Dedifferentiated amniotic fluid mesenchymal stem cell (primary cell): ENCODE data around the gene PGM1.

ENCODE experiments used
- DNase-seq: peaks from one replicate; pipeline ENCODE4 v3.0.0-alpha.2; 2016; ENCODE audit errors: extremely low spot score

The PGM1 gene

DNA sequence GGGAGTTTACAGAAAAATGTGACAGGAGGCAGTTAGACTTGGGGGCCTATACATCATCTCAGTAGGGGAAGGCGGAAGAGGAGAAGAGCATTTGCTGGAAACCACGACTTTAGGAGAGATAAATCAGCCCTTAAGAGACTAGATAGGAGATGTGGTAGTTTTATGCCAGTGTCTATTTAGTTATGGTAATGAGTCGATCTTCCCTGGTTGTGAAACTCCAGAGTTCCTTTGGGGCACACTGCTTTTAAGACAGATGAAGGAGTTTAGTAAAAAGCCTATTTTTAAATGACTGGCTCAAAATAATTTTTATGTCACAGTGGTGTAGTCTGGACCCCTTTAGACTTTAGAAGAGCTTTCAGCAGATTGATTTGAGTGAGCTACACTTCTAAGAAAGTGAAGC is 7.8 kb downstream of the PGM1 start:
- no peak for DNase-seq

GRCh38 chr1:63601463-63601862 is 8.3 kb downstream of the PGM1 start:
- no peak for DNase-seq

DNA sequence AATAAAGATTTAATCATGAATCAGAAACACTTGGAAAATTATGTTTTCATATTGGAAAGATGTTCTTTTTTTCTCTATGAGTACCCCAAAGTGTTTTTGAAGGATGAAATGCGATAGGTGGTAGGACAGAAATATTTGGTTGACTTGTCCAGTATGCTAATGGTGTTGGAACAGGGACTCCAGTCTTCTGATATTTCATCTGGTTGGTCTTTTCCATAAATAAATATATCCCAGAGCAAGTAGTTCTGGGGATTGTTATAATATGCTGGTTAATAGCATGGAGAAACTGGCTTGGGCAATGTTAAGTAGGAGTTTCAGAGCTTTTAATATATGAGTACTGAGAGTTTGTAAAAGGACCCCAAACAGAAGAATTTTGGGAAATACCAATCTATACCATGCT is 8.7 kb downstream of the PGM1 start:
- DNase-seq: no peak

- DNase-seq: no peak
These were observed 9.4 kb downstream of the PGM1 start for GRCh38 chr1:63602629-63603028.

GRCh38 chr1:63603810-63604209 is 10.6 kb downstream of the PGM1 start:
- DNase-seq: no peak

DNA sequence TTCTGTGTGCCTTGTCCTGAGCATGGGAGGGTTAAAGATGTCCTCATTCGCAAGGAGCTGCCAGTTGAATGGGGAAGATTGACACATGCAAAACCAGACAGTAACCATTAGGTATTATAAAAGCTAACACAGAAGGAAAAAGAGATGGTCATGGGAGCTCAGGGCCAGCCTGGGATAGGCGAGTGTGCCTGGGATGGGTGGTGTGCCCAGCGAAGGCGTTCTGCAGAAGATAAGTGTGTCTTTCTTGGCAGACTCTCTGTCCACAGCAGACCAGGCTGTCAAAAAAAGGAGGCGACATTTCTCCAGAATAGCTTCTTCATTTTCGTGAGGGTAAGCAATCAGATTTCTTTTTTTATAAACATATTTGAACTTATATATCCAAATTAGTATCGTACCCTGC is 14.1 kb downstream of the PGM1 start:
- no peak for DNase-seq

DNA sequence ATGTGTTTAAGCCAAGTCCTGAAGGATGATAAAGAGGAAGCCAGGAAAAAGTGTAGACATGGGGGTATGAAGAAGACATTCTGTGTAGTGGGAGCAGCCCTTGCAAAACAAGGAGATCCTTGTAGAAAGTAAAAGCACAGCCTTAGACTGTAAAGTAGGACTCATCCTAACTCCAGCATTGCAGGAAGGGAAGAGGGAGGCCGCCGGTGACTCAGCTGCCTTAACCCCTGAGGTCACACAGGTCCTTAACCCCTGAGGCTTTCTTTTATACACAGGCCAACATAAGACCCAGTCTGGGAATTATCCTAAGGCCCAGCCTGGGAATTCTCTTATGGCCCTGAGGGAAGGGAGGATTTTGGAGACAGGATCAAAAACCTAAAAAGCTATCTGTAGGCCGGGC is 18.0 kb downstream of the PGM1 start:
- DNase-seq: no peak

GRCh38 chr1:63612564-63612963 is 19.4 kb downstream of the PGM1 start:
- DNase-seq: no peak

DNA sequence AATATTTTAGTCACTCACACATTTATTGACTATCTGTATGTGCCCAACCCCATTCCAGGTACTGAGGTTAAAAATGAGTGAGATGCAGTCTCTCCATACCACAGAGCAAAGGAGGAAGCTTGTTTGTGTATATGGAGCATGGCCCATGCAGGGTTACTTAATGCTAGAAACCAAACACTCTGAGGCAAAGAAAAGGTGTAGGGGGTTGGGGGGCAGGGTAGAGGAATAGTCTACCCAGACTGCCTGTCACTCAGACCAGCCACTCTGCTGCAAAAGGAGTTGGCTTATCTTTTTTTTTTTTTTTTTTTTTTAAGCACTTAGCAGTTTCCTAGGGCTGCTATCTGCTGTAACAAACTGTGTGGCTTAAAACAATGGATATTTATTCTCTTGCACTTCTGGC is 19.8 kb downstream of the PGM1 start:
- DNase-seq: no peak

DNA sequence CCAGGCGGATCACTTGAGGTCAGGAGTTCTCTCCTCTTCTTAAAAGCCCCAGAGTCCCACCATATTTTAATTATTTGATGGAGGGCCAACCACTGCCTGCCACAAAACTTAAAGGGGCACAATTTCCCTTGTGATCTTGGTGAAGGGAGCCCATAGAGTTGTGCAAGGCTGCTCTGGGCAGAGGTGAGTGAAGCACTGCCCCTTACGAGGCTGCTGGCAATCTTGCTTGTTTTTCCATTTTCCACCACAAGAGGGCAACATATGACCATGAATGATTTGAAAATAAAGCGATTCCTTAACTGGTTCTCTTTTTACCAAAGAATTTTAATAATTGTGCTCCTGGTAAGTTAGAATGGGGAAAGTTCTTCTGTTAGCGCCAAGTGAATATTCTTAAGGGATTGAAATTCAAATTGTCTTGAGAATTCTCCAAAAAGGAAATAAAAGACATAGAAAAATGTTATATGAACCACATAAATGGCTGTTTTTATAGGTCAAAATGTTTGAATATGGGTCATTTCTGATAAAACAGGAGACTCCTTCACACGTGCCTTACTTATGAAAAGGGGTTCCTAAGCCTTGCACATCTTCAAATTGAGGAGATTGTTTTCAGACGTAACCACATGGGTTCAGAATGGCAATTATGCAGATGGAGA is 22.7 kb downstream of the PGM1 start:
- DNase-seq: peak; percentile 81

DNA sequence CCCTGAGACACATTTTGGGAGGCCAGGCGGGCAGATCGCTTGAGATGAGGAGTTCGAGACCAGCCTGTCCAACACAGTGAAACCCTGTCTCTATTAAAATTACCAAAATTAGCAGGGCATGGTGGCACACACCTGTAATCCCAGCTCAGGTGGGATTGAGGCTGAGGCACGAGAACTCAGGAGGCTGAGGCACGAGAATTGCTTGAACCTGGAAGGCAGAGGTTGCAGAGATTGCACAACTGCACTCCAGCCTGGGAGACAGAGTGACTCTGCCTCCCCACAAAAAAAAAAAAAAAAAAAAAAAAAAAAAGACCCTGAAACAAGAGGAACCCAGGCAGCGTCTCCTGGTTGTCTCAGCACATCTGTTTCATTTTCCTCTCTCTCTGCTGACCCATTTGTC is 24.2 kb downstream of the PGM1 start:
- no peak for DNase-seq

GRCh38 chr1:63618011-63618410 is 24.8 kb downstream of the PGM1 start:
- DNase-seq: no peak

GRCh38 chr1:63619558-63619957 is 26.3 kb downstream of the PGM1 start:
- no peak for DNase-seq

DNA sequence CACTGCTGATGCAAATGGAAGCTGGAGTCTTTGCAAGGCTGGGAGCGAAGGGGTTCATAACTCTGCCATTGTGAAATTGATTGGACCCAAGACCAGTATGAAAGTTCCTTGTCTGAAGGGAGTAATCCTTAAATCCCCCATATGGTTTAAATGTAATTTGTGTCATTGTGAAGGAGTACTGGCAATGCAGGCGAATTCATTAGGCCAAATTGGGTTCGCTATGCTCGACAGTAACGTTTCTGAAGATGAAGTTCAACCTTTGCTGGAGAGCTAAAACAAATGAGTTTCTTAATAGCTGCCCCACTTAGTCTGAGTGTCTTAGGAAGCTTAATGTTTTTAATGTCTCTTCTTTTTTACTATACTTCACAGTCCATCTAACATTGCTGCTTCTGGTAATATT is 27.5 kb downstream of the PGM1 start:
- no peak for DNase-seq

- DNase-seq: no peak
These were observed 27.9 kb downstream of the PGM1 start for GRCh38 chr1:63621075-63621474.

DNA sequence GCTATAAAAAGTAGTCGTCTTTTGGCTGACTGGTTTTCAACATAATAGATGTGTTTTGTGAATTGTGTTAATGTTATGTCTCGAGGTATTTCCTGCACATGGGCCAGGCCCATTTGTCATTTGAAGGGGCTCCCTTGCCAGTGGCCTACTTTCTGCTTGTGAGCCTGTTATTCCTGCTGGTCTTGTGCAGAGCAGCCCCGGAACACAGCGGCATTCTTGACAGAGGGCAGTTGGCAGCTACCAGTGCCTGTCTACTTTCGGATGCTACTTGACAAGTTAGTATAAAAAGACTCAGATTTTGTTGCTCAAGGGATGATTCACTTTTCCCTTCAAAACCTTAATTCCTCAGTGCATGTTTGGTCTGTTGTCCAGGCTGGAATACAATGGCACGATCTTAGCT is 28.5 kb downstream of the PGM1 start:
- no peak for DNase-seq

GRCh38 chr1:63622849-63623566 is 29.8 kb downstream of the PGM1 start:
- no peak for DNase-seq

DNA sequence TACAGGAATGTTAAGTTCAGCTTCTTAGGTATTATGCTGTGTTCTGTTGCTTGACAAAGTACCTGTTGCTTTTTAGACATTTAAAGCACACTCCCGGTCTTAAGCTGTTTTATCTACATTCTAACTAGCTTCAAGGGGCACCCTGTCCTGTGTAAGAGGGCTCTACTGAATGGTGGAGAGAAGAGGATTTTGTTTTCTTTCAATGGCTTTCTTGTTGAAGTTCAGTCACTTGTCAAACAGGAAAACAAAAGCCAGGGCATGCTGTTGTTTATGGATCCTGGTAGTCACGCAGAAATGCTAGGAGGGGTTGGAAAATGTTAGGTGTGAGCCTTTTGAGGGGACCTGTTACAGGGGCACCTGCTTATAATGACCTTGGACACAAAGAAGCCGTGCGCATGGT is 30.7 kb downstream of the PGM1 start:
- no peak for DNase-seq

DNA sequence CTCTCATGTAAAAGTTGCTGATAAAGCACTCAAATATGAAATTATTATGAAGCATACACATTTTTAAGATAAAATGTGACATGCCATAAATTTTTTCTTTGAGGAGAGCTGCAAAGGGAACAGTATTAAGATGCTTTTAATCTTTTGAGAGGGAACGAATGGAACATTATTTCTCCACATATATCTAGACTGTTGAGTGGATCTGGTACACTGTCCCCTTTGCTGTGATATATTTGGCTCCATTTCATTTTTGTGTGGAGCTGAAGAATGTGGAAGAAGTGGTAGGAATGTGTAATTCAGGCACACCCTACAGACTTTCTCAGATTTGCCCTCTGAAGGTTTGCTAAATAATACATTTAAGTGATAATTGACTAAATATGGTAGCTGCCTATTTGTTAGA is 31.7 kb downstream of the PGM1 start:
- peak; percentile 49 for DNase-seq

- no peak for DNase-seq
These were observed 33.0 kb downstream of the PGM1 start for GRCh38 chr1:63626222-63626621.

DNA sequence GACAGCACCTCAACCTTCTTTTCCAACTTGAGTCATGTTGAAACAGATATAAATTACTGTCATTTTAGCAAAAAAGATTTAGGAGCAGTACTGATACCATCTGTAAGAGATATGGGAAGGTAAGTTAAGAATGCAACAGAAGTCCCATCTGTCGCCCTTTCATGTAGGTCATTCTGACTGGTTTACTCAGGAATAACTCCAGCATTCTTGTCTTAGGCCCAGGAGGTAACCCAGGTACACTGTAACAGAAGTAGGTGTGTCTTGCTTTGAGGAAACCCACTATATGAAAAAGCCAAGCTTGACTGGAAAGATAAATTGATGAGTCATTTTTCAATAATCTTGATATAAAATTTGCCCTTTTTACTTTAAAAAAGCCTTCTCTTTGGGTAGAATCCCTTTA is 35.4 kb downstream of the PGM1 start:
- no peak for DNase-seq

DNA sequence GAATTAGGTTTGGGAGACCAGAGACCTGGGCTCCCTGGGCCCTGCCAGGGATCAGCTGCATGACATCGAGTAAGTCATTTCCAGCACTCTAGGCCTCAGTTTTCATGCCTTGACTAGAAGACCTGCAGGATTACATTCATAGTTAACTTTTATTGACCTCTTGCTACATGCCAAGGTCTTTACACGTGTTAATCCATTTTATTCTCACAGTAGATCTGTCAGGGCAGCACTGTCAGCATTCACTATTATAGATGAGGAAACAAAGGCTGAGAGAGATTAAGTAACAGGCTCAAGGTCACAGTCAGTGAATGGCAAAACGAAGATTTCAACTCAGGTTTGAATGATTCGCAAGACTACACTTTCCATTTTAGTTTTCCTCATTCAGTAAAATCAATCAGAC is 37.0 kb downstream of the PGM1 start:
- no peak for DNase-seq

- no peak for DNase-seq
These were observed 37.5 kb downstream of the PGM1 start for GRCh38 chr1:63630666-63631065.

GRCh38 chr1:63632110-63632509 is 38.9 kb downstream of the PGM1 start:
- no peak for DNase-seq
